ENCODE data around the gene UGT1A8.
"Not testable (repeated sequence)": the region's sequence is repeated elsewhere in the genome, so short reads cannot be mapped to it uniquely, and the experiment has no call there.

The UGT1A8 gene

GRCh38 chr2:233736868-233737653 lies 119.6 kb downstream of the UGT1A8 start:
- DNase-seq: not testable (repeated sequence)

DNA sequence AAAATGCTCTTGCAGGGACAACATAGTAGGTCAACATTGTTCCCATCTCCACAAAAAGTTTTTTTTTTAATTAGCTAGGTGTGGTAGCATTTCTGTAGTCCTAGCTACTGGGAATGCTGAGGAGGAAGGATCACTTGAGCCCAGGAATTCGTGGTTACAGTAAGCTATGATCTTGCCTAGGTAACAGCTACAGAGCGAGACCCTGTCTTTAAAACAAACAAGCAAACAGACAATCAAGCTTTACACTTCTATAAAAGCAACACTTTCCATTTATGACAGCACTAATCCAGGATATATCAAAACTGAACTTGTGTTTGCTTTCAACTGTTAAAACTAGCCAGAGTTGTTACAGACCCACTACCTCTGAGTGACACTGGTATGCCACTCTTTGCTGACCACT lies 123.4 kb downstream of the UGT1A8 start:
- no peak for DNase-seq

- DNase-seq: no peak
Observed at GRCh38 chr2:233743464-233744259, 126.2 kb downstream of the UGT1A8 start.

DNA sequence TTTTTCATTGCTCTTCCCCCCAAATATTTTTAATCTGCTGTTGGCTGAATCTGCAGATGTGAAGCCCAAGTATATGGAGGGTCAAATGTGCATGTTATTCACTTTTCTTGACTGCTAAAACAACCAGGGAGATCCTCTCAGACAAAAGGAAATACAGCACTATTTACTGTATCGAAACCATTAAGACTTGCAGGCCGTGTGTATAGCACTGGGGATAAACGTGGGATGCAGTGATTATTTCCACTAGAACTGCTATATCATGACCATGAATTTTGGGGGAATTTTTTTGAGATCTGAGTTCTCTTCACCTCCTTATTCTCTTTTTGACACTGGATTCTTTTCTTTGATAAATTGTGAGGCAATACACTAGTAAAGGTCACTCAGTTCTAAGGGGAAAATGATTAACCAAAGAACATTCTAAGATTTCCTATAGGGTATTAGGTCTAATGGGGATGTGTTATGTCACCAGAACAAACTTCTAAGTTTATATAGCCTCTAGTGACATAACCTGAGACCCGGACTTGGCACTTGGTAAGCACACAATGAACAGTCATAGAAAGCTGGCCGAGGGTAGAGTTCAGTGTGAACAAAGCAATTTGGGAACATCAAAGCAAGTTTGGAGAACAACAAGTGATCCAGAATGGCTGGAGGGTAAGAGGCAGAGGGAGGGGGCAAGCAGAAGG lies 127.8 kb downstream of the UGT1A8 start:
- no peak for DNase-seq

DNA sequence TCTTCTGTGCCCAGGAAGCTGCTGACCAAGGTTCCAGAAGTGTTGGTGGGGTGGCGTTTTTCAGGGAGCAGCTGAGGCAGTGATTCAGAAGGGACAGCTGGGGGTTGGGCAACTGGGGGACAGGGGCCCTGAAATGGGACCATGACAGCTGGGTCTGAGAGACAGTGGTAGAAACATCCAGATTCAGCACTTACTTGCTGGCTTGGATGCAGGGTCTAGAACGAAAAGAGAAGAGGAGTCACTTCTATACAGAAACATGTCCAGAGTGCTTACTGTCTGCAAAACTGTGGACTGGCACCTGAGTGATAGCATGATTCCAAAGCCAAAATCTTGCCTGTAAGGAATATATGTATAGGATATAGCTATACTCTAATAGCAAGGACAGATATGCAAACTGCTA lies 128.4 kb downstream of the UGT1A8 start:
- not testable (repeated sequence) for DNase-seq

- DNase-seq: no peak
Observed at GRCh38 chr2:233746475-233747282, 129.2 kb downstream of the UGT1A8 start.

GRCh38 chr2:233747283-233747544 lies 129.8 kb downstream of the UGT1A8 start:
- no peak for DNase-seq

DNA sequence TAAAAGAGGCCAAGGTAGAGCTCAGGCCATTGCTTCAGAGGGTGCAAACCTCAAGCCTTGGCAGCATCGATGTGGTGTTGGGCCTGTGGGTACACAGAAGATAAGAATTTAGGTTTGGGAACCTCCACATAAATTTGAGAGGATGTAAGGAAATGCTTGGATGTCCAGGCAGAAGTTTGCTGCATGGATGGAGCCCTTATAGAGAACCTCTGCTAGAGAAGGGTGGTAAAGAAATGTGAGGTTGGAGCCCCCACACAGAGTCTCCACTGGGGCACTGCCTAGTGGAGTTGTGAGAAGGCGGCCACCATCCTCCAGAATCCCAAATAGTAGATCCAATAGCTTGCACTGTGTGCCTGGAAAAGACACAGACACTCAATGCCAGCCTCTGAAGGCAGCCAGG lies 133.3 kb downstream of the UGT1A8 start:
- DNase-seq: not testable (repeated sequence)

DNA sequence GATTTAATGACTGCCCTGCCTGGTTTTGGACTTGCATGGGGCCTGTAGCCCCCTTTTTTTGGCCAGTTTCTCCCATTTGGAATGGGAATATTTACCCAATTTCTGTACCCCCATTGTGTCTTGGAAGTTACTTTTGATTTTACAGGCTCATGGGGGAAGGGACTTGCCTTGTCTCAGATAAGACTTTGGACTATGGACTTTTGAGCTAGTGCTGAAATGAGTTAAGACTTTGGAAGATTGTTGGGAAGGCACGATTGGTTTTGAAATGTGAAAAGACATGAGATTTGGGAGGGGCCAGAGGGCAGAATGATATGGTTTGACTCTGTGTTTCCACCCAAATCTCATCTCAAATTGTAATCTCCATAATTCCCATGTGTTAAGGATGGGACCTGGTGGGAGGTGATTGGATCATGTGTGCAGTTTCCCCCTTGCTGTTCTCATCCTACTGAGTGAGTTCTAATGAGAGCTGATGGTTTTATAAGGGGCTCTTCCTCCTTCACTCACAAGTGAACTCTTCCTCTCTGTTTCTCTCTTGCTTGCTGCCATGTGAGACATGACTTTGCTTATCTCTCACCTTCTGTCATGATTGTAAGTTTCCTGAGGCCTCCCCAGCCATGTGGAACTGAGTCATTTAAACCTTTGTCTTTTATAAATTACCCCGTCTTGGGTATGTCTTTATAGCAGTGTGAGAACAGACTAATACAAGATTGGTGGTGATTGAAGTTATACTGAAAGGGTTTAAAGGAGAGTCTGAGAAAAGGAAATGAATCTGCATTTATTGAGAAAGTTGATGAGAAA lies 134.0 kb downstream of the UGT1A8 start:
- not testable (repeated sequence) for DNase-seq

GRCh38 chr2:233754872-233755611 lies 137.6 kb downstream of the UGT1A8 start:
- no peak for DNase-seq

DNA sequence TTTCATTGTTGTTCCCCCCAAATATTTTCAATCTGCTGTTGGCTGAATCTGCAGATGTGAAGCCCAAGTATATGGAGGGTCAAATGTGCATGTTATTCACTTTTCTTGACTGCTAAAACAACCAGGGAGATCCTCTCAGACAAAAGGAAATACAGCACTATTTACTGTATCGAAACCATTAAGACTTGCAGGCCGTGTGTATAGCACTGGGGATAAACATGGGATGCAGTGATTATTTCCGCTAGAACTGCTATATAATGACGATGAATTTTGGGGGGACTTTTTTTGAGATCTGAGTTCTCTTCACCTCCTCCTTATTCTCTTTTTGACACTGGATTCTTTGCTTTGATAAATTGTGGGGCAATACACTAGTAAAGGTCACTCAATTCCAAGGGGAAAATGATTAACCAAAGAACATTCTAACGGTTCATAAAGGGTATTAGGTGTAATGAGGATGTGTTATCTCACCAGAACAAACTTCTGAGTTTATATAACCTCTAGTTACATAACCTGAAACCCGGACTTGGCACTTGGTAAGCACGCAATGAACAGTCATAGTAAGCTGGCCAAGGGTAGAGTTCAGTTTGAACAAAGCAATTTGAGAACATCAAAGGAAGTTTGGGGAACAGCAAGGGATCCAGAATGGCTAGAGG lies 139.1 kb downstream of the UGT1A8 start:
- DNase-seq: no peak

- DNase-seq: no peak
Observed at GRCh38 chr2:233758141-233758540, 140.7 kb downstream of the UGT1A8 start.

DNA sequence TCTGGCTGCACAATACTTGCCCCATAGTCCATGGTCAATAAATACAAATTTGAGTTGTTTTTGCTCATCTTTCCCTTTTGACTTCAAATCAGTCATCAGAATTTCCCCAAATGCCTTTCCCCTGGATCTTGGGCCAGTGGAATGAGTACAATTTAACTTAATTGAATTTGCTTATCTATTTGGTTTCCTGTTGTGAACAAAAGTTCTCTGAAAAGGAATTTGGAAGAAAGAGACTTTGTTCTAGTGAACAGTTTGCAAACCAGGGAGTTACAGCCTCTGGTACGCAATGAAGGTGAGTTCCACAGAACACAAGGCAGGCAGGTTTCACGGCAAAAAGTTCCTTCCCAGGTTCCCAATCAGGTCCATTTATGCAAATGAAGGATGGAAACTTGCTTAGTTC lies 141.4 kb downstream of the UGT1A8 start:
- DNase-seq: no peak

GRCh38 chr2:233760043-233760442 lies 142.6 kb downstream of the UGT1A8 start, which contains the start of gene UGT1A1:
Gene UGT1A1, plus strand, starts transcription at chr2:233760270. Its CDS starts 18 bp downstream, at chr2:233760288.
- DNase-seq: no peak

GRCh38 chr2:233761040-233761769 lies 143.8 kb downstream of the UGT1A8 start:
- no peak for DNase-seq

DNA sequence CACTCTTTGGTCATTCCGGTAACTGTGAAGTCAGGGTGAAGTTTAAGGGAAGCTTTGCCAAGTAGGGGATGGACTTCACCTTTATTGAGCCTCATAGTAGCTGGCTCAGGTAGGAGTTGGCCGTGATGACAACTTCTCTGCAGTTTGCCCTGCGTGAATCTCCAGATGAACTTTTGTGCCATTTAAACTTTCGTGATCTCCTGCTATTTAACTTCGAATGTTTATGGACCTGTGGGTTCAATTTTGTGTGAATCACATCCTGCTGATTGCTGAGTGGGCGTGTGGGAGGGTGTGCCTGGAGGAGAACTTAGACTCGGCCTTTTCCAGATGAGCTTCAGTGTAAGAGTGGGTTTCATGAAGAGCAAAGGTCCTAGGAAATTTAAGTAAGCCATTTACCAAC lies 146.8 kb downstream of the UGT1A8 start:
- no peak for DNase-seq

GRCh38 chr2:233764761-233765160 lies 147.3 kb downstream of the UGT1A8 start:
- no peak for DNase-seq

DNA sequence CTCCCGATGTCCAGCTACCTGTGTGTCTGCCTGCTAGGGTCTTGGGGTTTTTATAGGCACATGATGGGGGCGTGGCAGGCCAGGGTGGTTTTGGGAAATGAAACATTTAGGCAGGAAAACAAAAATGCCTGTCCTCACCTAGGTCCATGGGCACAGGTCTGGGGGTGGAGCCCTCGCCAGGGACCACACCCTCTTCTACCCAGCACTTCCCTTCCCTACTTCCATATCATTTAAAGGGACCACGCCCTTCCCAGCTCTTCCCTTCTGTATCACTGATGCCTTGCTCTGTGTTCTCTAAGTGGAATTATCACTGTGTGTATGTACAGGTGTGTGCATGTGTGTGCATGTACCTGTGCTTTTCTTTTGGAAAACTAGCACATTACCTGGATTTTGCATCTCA lies 149.0 kb downstream of the UGT1A8 start:
- no peak for DNase-seq

GRCh38 chr2:233768076-233768475 lies 150.6 kb downstream of the UGT1A8 start:
- DNase-seq: no peak

DNA sequence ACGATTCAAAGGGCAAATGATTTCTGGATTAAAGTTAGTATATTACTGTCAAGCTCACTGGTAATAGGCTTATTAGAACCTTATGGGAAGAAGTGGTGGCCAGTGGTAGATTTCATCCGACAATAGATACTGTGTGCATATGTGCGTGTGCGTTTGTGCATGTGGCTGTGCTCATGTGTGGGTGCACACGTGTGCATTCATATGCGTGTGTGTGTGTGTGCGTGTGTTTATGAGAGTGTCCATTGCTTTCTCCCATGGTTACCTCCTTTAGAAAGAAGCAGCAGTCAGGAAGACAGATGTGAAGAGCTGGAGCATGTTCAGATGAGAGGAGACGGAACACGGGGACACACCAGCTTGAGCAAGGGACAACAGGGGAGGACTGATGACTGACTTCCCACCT lies 151.8 kb downstream of the UGT1A8 start:
- DNase-seq: no peak
